LNCaP clone FGC (cell line): Measurements from ENCODE around the gene FOXP1.
A peak's percentile ranks its signal among the peaks of the same experiment; 100 is the strongest.

Source experiments
- DNase-seq: peaks from one replicate; pipeline ENCODE4 v3.0.0-alpha.2; 2011; ENCODE audit warnings: low read depth
- H3K4me3 ChIP-seq: 2 replicates; pipeline ENCODE4 v1.5.1; 2011; ENCODE audit warnings: mild to moderate bottlenecking, low read depth, low read length, control low read depth
- CTCF ChIP-seq: IDR thresholded peaks from 2 replicates; pipeline ENCODE4 v1.5.1; 2012; ENCODE audit warnings: mild to moderate bottlenecking; ENCODE audit not compliant: control insufficient read depth, insufficient read depth; ENCODE audit errors: extremely low read depth

FOXP1 gene

DNA sequence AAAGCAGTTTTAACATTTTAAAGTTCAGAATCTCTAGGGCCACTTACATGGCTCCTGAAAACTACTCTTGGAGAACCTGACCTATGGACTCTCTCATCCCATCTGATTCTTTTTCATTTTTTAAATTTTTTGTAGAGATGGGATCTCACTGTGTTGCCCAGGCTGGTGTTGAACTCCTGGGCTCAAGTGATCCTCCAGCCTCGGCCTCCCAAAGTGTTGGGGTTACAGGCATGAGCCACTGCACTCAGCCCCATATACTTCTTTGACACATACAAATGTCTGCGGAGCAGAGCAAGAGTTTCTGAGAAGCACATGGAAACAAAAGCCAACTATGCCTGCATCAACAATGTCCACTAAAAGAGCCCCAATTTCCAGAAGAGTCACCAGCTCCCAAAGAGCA is 189.8 kb downstream of the FOXP1 start:
- H3K4me3 ChIP-seq = no peak overlapping the region
- no peak for TF ChIP-seq CTCF

GRCh38 chr3:71393093-71393492 is 190.4 kb downstream of the FOXP1 start:
- DNase-seq = no peak
- no peak overlapping the region for H3K4me3 ChIP-seq
- no peak for TF ChIP-seq CTCF

More for the DNA sequence above, 189.8 kb downstream of the FOXP1 start:
- DNase-seq = no peak

DNA sequence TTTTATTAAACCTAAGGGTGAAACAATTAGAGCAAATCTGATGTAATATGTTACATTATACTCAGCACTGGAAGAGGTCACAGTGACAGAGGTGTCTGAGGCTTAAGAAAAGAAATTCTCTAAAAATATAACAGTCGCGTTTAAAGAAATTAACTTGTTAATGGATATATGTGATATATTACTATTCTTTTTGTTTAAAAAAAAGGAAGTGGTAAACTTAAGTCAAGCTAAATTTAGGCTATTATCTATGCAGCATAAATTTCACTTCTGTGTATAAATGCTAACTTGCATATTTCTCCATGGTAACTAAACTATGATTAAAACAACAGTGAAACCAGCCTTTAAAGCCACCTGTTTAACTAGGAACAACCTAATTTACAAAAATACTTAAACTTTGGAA is 191.3 kb downstream of the FOXP1 start:
- H3K4me3 ChIP-seq = no peak overlapping the region
- DNase-seq = no peak
- no peak for TF ChIP-seq CTCF

- TF ChIP-seq CTCF = no peak
- H3K4me3 ChIP-seq = no peak overlapping the region
- no peak for DNase-seq
These were observed 192.2 kb downstream of the FOXP1 start for GRCh38 chr3:71391361-71391760.

GRCh38 chr3:71389911-71390573 is 193.5 kb downstream of the FOXP1 start:
- 0 out of 2 replicates have a peak overlapping the region, but pooled peaks have one; percentile 1 for H3K4me3 ChIP-seq
- DNase-seq = peak; percentile 93
- TF ChIP-seq CTCF = no peak

- DNase-seq = peak; percentile 40
- no peak overlapping the region for H3K4me3 ChIP-seq
- TF ChIP-seq CTCF = no peak
These were observed 194.3 kb downstream of the FOXP1 start for GRCh38 chr3:71389191-71389590.

- H3K4me3 ChIP-seq = no peak overlapping the region
- TF ChIP-seq CTCF = no peak
- DNase-seq = no peak
These were observed 194.9 kb downstream of the FOXP1 start for GRCh38 chr3:71388535-71389120.
